ENCODE measurements around the gene CEACAM3.

GRCh38 chr19:41815301-41815700, 18.9 kb downstream of the CEACAM3 start:
- no peak for TF ChIP-seq EZH2 (IDR thresholded peaks at IDR 0.05)
- TF ChIP-seq POLR2AphosphoS5 (IDR thresholded peaks at IDR 0.05; ENCODE audit: borderline replicate concordance, low read depth, low read length): no peak
- TF ChIP-seq FOXP2 (optimal IDR thresholded peaks at IDR 0.05; ENCODE audit: control extremely low read depth, extremely low read length, insufficient read depth): no peak

Measured in SK-N-MC (cell line).